HCT116 (cell line): ENCODE data around the gene SLC2A5.
A peak's percentile ranks its signal among the peaks of the same experiment; 100 is the strongest.

Experiments used
- CEBPB ChIP-seq: IDR thresholded peaks from 2 replicates; pipeline ENCODE4 v1.6.1; 2012; ENCODE audit warnings: low read depth
- SIN3A ChIP-seq: IDR thresholded peaks from 2 replicates; pipeline ENCODE4 v1.6.1; 2012; ENCODE audit warnings: low read depth
- TCF7L2 ChIP-seq: IDR thresholded peaks from 2 replicates; pipeline ENCODE4 v1.7.0; 2011; ENCODE audit warnings: borderline replicate concordance, inconsistent platforms; ENCODE audit not compliant: insufficient read depth, insufficient read length; ENCODE audit errors: extremely low read depth
- YY1 ChIP-seq: IDR thresholded peaks from 2 replicates; pipeline ENCODE4 v1.6.1; 2011; ENCODE audit warnings: low read length, low read depth, moderate library complexity, mild to moderate bottlenecking; ENCODE audit not compliant: insufficient replicate concordance; ENCODE audit errors: extremely low read depth

GRCh38 chr1:9101510-9102146 is 32.2 kb upstream of the SLC2A5 start:
- TF ChIP-seq CEBPB (no peak), TCF7L2 (no peak), YY1 (peak; percentile 33), SIN3A (no peak)
